SU-DHL-6 (cell line): ENCODE measurements around the gene PSMD3.

Experiments used
- CTCF ChIP-seq: fragments of 200-600 bp; sonication (generic); IDR thresholded peaks from one replicate; pipeline ENCODE4 v1.5.1; 2017; ENCODE audit warnings: antibody characterized with exemption, mild to moderate bottlenecking, low read length, moderate library complexity; ENCODE audit not compliant: insufficient read depth, poor library complexity, severe bottlenecking
- EZH2phosphoT487 ChIP-seq: fragments of 200-600 bp; sonication (generic), shearing (Covaris generic); conservative IDR thresholded peaks from 2 replicates; pipeline ENCODE4 v1.6.1; 2018; ENCODE audit warnings: mild to moderate bottlenecking, antibody characterized with exemption, low read length, moderate library complexity, mixed read lengths

DNA sequence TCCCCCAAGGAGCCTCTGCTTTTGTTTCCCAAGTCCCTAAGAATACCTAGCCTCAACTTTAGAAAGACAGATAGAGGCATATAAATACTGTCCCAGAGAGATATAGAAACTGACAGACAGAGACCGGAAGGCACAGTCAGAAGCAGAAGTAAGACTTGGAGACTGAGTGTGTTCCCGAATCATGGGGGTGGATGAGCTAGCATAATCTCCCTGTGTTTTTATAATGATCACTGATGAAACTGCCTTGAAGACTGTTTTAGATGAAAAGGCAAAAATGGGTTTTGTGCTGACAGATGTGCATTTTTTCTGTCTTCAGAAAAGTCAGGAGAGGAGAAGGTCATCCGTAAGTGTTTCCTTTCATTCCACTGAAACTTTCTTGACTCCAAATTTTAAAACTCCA lies 8.3 kb upstream of the PSMD3 start:
- TF ChIP-seq CTCF = no peak
- TF ChIP-seq EZH2phosphoT487 = no peak
